BE2C (cell line): Measurements from ENCODE around the gene PLB1.

Source experiments
- DNase-seq: peaks from one replicate; pipeline ENCODE4 v3.0.0-alpha.2; 2020
- H3K27me3 ChIP-seq: fragments of 250-450 bp; sonication (Bioruptor Pico); 2 replicates; pipeline ENCODE4 v1.5.1; 2020; ENCODE audit warnings: mild to moderate bottlenecking
- H3K36me3 ChIP-seq: fragments of 250-450 bp; sonication (Bioruptor Pico); 2 replicates; pipeline ENCODE4 v1.5.1; 2020; ENCODE audit warnings: mild to moderate bottlenecking
- H3K4me1 ChIP-seq: fragments of 250-450 bp; sonication (Bioruptor Pico); 2 replicates; pipeline ENCODE4 v1.5.1; 2020
- H3K4me3 ChIP-seq: 2 replicates; pipeline ENCODE4 v1.5.1; 2011; ENCODE audit warnings: low read depth, low read length
- H3K9me3 ChIP-seq: fragments of 250-450 bp; sonication (Bioruptor Pico); 2 replicates; pipeline ENCODE4 v1.5.1; 2020
- CTCF ChIP-seq: IDR thresholded peaks from 2 replicates; pipeline ENCODE4 v1.5.1; 2012; ENCODE audit warnings: mild to moderate bottlenecking, low read depth, low read length

Gene PLB1

GRCh38 chr2:28623582-28624405 is 127.9 kb downstream of the PLB1 start:
- H3K36me3 ChIP-seq: no peaks in the 10 kb centered on the region
- no peak for DNase-seq
- H3K27me3 ChIP-seq: no peaks in the 10 kb centered on the region
- no peaks in the 10 kb centered on the region for H3K9me3 ChIP-seq
- no peak for TF ChIP-seq CTCF
- no peaks in the 10 kb centered on the region; the same call in 1 of the 2 replicates for H3K4me1 ChIP-seq
- no peak overlapping the region for H3K4me3 ChIP-seq

- no peaks in the 10 kb centered on the region for H3K36me3 ChIP-seq
- no peaks in the 10 kb centered on the region for H3K27me3 ChIP-seq
- no peaks in the 10 kb centered on the region; the same call in 1 of the 2 replicates for H3K4me1 ChIP-seq
- no peak for TF ChIP-seq CTCF
- DNase-seq: no peak
- no peak overlapping the region for H3K4me3 ChIP-seq
- no peaks in the 10 kb centered on the region for H3K9me3 ChIP-seq
These were observed 128.6 kb downstream of the PLB1 start for GRCh38 chr2:28624436-28624792.

- no peak for DNase-seq
- Histone ChIP-seq H3K4me1 (no peaks in the 10 kb centered on the region; the same call in 1 of the 2 replicates), H3K27me3 (no peaks in the 10 kb centered on the region), H3K9me3 (no peaks in the 10 kb centered on the region), H3K4me3 (no peak overlapping the region), H3K36me3 (no peaks in the 10 kb centered on the region)
- no peak for TF ChIP-seq CTCF
These were observed 129.2 kb downstream of the PLB1 start for GRCh38 chr2:28624793-28625701.

GRCh38 chr2:28626376-28626775 is 130.5 kb downstream of the PLB1 start:
- no peaks in the 10 kb centered on the region; the same call in 1 of the 2 replicates for H3K4me1 ChIP-seq

GRCh38 chr2:28626891-28627421 is 131.1 kb downstream of the PLB1 start:
- Histone ChIP-seq H3K4me1 (no peaks in the 10 kb centered on the region), H3K27me3 (no peaks in the 10 kb centered on the region), H3K4me3 (no peak overlapping the region), H3K9me3 (no peaks in the 10 kb centered on the region), H3K36me3 (no peaks in the 10 kb centered on the region)
- no peak for DNase-seq
- TF ChIP-seq CTCF: no peak

More at GRCh38 chr2:28626376-28626775, 130.5 kb downstream of the PLB1 start:
- Histone ChIP-seq H3K36me3 (no peaks in the 10 kb centered on the region), H3K4me3 (no peak overlapping the region), H3K27me3 (no peaks in the 10 kb centered on the region), H3K9me3 (no peaks in the 10 kb centered on the region)
- no peak for DNase-seq
- no peak for TF ChIP-seq CTCF
